CD4-positive, CD25-positive, alpha-beta regulatory T cell (primary cell): Measurements from ENCODE around the gene SLC2A5. TPM values are rescaled to one million over a fixed set of nuclear protein-coding genes. Genes with fewer than 3 reads are reported as not detected.

Source experiments
- ATAC-seq, 2 donors: fragments of 150-1000 bp; cut with Tn5 transposase; one replicate each; pipeline ENCODE4 v1.10.0; 2021; ENCODE audit warnings: low read depth in 2 of 2, moderate number of reproducible peaks in 2 of 2, moderate library complexity in 1 of 2
- DNase-seq, 3 donors: peaks; one replicate each; pipeline versions ENCODE4 v3.0.0 to v3.0.0-alpha.2; 2012 to 2022; ENCODE audit warnings: mixed read lengths in 1 of 3
- H3K27ac ChIP-seq: one replicate; pipeline ENCODE4 v1.7.0; 2013; ENCODE audit warnings: mild to moderate bottlenecking, low read length; ENCODE audit not compliant: insufficient read depth, poor library complexity, severe bottlenecking
- H3K27me3 ChIP-seq: one replicate; pipeline ENCODE4 v1.7.0; 2013; ENCODE audit warnings: low read length; ENCODE audit not compliant: control insufficient read depth, insufficient read depth
- H3K36me3 ChIP-seq: one replicate; pipeline ENCODE4 v1.7.0; 2013; ENCODE audit warnings: mild to moderate bottlenecking, low read length, moderate library complexity; ENCODE audit not compliant: control insufficient read depth, insufficient read depth
- H3K4me1 ChIP-seq: 2 replicates; pipeline ENCODE4 v1.7.0; 2013; ENCODE audit warnings: mild to moderate bottlenecking, low read length; ENCODE audit not compliant: insufficient read depth, control insufficient read depth, poor library complexity, severe bottlenecking
- H3K4me3 ChIP-seq: one replicate; pipeline ENCODE4 v1.7.0; 2013; ENCODE audit warnings: low read depth, mild to moderate bottlenecking, low read length, moderate library complexity
- H3K9me3 ChIP-seq, 2 experiments: 1 replicate in 1 of 2; 2 replicates in 1 of 2; pipeline ENCODE4 v1.7.0; 2013; ENCODE audit warnings: low read length in 2 of 2, mild to moderate bottlenecking in 1 of 2, moderate library complexity in 1 of 2; ENCODE audit not compliant: control insufficient read depth in 2 of 2
- H3K27ac Mint-ChIP-seq, 3 donors: one replicate each; pipeline ENCODE4 v1.8.0; 2020 to 2022; ENCODE audit warnings: mild to moderate bottlenecking in 3 of 3, mixed read lengths in 3 of 3, moderate library complexity in 2 of 3
- H3K27me3 Mint-ChIP-seq: one replicate; pipeline ENCODE4 v1.8.0; 2022; ENCODE audit warnings: mild to moderate bottlenecking, mixed read lengths
- H3K36me3 Mint-ChIP-seq: one replicate; pipeline ENCODE4 v1.8.0; 2020; ENCODE audit warnings: mixed read lengths
- H3K4me1 Mint-ChIP-seq, 4 donors: one replicate each; pipeline ENCODE4 v1.8.0; 2020 to 2022; ENCODE audit warnings: mixed read lengths in 4 of 4, mild to moderate bottlenecking in 1 of 4
- H3K4me3 Mint-ChIP-seq, 4 donors: one replicate each; pipeline ENCODE4 v1.8.0; 2020 to 2022; ENCODE audit warnings: mild to moderate bottlenecking in 4 of 4, mixed read lengths in 4 of 4, moderate library complexity in 3 of 4
- H3K9me3 Mint-ChIP-seq, 7 donors: one replicate each; pipeline ENCODE4 v1.8.0; 2020 to 2022; ENCODE audit warnings: mixed read lengths in 7 of 7, mild to moderate bottlenecking in 3 of 7, moderate library complexity in 2 of 7
- polyA plus RNA-seq, 4 donors: library from polyadenylated mRNA; unstranded; fragments of 300-500 nt; fragmentation: Illumina TruSeq; gene quantifications; one replicate each; pipeline ENCODE4 v1.2.3, GENCODE V29; 2021
- total RNA-seq: library from RNA; stranded (reverse); gene quantifications from one replicate; pipeline ENCODE4 v1.2.3, GENCODE V29; 2022

The SLC2A5 gene
- total and polyA plus RNA-seq, 5 donors from 2014 or later: 0.08 to 0.64 TPM; not detected in 3

DNA sequence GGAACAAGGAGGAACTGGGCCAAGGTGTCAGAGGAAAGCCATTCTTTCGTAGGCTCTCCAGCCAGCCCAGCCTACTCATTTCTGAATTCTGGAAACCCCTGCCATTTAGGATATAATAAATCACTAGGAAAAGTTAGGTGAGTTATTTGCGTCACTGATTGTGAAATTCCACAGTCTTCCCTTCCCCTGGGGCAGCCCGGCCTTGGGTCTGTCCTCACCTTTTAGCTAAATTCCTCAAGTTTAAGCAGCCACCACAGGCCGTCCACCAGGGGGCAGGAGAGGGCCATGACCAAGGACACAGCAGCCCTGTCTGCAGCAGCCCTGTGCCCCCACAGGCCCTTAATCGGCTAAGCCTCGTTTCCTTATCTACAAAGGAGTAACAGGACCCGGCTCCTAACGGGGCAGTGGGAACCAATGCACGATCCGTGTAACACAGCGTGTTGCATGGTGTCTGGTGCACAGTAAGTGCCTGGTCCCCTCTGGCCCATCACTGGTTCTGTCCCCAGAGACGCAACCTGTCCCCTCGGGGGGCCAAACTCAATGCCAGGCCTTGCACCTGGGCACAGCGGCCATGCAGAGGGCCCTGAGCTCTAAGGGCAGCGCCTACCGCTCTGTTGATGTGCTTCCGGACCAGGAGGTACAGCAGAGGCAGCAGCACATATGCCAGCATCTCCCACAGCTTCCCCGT, 41.4 kb upstream of the SLC2A5 start:
- Mint-ChIP-seq H3K4me3 (no peak overlapping the region), H3K36me3 (peaks cover 8% of the 10 kb centered on the region), H3K9me3 (no peaks in the 10 kb centered on the region), H3K4me1 (peaks cover 0 to 3% (median 0%) of the 10 kb centered on the region in 4 donors), H3K27me3 (no peaks in the 10 kb centered on the region), H3K27ac (peak overlapping the region in 1 of 3 donors; percentile 32)
- Histone ChIP-seq H3K27ac (no peak overlapping the region), H3K4me3 (no peak overlapping the region), H3K9me3 (no peaks in the 10 kb centered on the region), H3K4me1 (no peaks in the 10 kb centered on the region), H3K27me3 (no peaks in the 10 kb centered on the region), H3K36me3 (no peaks in the 10 kb centered on the region)
- ATAC-seq (peak; percentile 66 to 67), DNase-seq (peak; percentile 64 to 92 (median 76))

DNA sequence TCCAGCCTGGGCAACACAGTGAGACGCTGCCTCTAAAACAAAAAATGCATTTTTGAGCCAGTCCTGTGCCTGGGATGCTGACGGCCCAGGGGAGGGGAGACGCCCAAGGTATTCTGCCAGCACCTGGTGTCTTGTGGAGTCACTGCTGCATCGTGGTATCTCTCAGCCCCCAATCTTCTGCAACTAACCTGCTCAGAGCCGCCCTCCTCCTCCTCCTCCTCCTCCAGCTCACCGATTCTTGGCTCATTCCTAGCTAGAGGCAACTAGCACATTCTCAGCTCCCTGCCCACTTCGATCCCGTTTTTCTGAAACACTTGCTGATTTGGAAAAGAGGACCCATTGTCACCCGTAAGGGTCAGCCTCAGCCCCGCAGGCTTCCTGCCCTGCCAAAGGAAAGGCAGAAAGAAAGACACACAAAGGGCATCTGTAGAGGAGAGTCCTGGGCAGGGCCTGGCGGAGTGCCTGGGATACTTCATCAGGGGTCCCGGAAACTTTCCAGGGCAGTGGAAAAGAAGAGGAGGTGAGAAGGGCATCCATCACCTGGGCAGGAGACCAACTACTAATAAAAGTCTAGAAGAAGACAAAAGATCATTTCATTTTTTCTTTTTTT, 38.7 kb upstream of the SLC2A5 start:
- Mint-ChIP-seq H3K9me3 (no peaks in the 10 kb centered on the region), H3K27ac (no peak overlapping the region), H3K36me3 (peaks cover 12% of the 10 kb centered on the region), H3K4me1 (peaks cover 0 to 3% (median 0%) of the 10 kb centered on the region in 4 donors), H3K4me3 (no peak overlapping the region), H3K27me3 (no peaks in the 10 kb centered on the region)
- Histone ChIP-seq H3K4me1 (no peaks in the 10 kb centered on the region), H3K9me3 (no peaks in the 10 kb centered on the region), H3K27me3 (no peaks in the 10 kb centered on the region), H3K36me3 (no peaks in the 10 kb centered on the region), H3K27ac (no peak overlapping the region), H3K4me3 (no peak overlapping the region)
- DNase-seq (no peak), ATAC-seq (no peak)

DNA sequence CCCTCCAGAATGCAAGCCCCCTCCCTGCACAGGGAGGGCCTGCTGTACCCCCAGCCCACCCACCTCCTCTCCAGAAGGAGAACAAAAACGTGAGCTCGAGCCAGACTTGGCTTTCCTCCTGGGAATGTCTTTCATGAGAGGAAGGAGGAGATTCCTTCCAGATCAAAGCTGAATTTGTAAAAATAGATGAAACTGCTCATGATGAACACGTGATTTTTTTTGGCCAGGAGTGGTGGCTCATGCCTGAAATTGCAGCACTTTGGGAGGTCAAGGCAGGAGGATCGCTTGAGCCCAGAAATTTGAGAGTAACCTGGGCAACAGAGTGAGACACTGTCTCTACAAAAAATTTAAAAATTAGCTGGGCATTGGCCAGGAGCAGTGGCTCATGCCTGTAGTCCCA, 37.7 kb upstream of the SLC2A5 start:
- ATAC-seq: no peak
- Histone ChIP-seq H3K9me3 (no peaks in the 10 kb centered on the region), H3K4me3 (no peak overlapping the region), H3K36me3 (no peaks in the 10 kb centered on the region), H3K4me1 (no peaks in the 10 kb centered on the region), H3K27me3 (no peaks in the 10 kb centered on the region), H3K27ac (no peak overlapping the region)
- H3K9me3 Mint-ChIP-seq: no peaks in the 10 kb centered on the region
- peaks cover 0 to 3% (median 0%) of the 10 kb centered on the region in 4 donors for H3K4me1 Mint-ChIP-seq
- H3K4me3 Mint-ChIP-seq: no peak overlapping the region
- no peak for DNase-seq
- peaks cover 18% of the 10 kb centered on the region for H3K36me3 Mint-ChIP-seq
- H3K27me3 Mint-ChIP-seq: no peaks in the 10 kb centered on the region
- H3K27ac Mint-ChIP-seq: no peak overlapping the region

DNA sequence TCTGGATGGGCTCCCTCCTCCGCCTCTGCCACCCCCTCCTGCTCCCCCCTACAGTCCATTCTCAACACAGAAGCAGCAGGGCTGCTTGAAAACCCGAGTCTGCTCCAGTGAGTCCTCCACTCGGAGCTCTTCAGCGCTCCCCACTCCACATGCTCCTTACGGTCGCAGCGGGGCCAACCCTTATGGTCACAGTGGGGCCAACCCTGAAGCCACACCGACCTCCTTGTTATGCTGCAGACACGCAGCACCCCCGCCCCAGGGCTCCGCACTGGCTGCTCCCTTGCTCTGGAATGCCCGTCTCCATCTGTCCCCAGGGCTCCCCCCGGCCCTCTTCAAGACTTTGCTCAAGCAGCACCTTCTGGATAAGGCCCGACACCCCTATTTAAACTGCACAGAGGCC, 36.9 kb upstream of the SLC2A5 start:
- Histone ChIP-seq H3K27me3 (no peaks in the 10 kb centered on the region), H3K9me3 (no peaks in the 10 kb centered on the region), H3K4me3 (no peak overlapping the region), H3K27ac (no peak overlapping the region), H3K4me1 (no peaks in the 10 kb centered on the region), H3K36me3 (no peaks in the 10 kb centered on the region)
- Mint-ChIP-seq H3K36me3 (peaks cover 18% of the 10 kb centered on the region), H3K27me3 (peaks cover 2% of the 10 kb centered on the region), H3K9me3 (no peaks in the 10 kb centered on the region), H3K4me3 (no peak overlapping the region), H3K4me1 (peaks cover 0 to 3% (median 0%) of the 10 kb centered on the region in 4 donors), H3K27ac (no peak overlapping the region)
- no peak for DNase-seq
- ATAC-seq: no peak

DNA sequence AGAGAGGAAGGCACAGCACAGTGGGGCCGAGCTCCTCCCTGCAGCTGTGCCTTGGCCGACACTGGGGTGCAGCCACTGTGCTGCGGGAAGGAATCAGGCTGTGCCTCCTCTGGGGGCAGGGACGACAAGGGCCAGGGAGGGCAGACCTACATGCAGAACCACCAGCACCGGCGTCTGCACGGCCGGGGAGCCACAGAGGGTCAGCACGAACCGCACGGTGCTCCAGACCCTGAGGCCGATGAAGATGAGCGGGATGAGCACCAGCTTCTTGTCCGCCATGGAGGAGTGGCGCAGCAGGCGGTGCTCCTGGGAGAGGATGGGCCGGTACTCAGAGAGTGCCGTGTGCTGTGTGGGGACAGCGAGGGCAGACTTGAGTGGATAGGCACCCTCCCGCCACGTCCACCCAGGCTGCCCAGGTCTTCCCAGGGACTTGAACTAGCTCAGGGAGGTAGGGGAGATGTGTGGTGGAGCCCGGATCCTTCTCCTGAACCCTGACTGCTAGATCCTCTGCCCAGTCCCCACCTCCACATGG, 36.0 kb upstream of the SLC2A5 start:
- Mint-ChIP-seq H3K27ac (no peak overlapping the region), H3K4me1 (no peaks in the 10 kb centered on the region), H3K27me3 (peaks cover 4% of the 10 kb centered on the region), H3K36me3 (peaks cover 18% of the 10 kb centered on the region), H3K4me3 (no peak overlapping the region), H3K9me3 (no peaks in the 10 kb centered on the region)
- no peak overlapping the region for H3K27ac ChIP-seq
- no peaks in the 10 kb centered on the region for H3K9me3 ChIP-seq
- no peaks in the 10 kb centered on the region for H3K36me3 ChIP-seq
- H3K27me3 ChIP-seq: no peaks in the 10 kb centered on the region
- DNase-seq (no peak), ATAC-seq (no peak)
- H3K4me1 ChIP-seq: no peaks in the 10 kb centered on the region
- no peak overlapping the region for H3K4me3 ChIP-seq

DNA sequence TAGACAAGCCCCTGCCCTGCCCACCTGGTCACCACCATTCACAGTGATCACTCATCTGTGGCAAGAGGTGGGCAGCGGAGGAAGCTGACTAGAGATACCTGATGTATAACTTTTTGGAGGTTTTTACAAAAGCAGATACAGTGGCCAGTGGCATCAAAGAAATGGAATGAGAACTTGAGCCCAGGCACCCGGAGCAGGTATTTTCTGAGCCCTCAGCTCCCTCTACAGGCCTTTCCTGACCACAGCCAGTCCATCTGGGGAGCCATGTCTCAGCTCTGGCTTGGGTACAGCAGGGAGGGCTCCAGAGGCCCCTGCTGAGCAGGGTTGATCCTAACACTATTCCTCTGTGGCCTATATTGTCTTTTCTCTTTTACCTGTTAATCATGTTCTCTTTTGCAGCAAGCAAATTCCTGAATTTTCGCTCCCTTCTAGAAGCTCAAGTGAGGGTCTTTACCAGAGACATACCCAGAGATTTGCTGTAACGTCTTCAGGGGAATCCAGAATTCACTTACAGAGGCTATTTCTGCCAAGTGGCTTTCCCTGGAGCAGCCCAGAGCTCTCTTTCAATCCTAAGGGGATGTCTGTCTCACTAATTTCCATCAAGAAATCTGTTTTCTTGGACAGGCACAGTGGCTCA, 32.2 kb upstream of the SLC2A5 start:
- Histone ChIP-seq H3K36me3 (no peaks in the 10 kb centered on the region), H3K4me1 (no peaks in the 10 kb centered on the region), H3K27ac (no peak overlapping the region), H3K27me3 (no peaks in the 10 kb centered on the region), H3K9me3 (no peaks in the 10 kb centered on the region), H3K4me3 (no peak overlapping the region)
- no peak for ATAC-seq
- peak in 1 of 3 donors; percentile 62 for DNase-seq
- Mint-ChIP-seq H3K27me3 (peaks cover 4% of the 10 kb centered on the region), H3K4me3 (no peak overlapping the region), H3K36me3 (peaks cover 10% of the 10 kb centered on the region), H3K9me3 (no peaks in the 10 kb centered on the region), H3K27ac (no peak overlapping the region), H3K4me1 (peaks cover 0 to 1% (median 0%) of the 10 kb centered on the region in 4 donors)

DNA sequence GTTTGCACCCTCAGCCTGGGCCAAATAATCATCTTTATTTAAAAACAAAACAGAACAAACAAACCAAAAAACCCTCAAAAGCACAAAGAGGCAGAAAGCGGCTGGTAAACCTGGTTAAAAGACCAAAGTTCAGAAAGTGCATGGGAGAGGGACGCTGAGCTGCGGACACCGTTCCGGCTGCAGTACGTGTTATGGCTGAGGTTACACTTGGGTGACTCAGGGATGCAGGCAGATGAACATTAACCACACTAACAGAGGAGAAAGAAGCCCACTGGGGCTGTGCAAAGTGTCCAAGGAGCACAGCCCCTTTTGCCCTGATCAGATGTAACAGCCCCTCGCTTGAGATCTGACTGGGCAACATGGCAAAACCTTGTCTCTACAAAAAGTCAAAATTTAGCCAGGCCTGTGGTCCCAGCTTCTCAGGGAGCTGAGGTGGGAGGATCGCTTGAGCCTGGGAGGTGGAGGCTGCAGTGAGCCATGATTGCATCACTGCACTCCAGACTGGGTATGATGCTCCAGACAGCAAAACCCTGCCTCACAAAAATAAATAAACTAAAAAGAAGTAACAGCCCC, 31.1 kb upstream of the SLC2A5 start:
- Histone ChIP-seq H3K9me3 (no peaks in the 10 kb centered on the region), H3K27me3 (no peaks in the 10 kb centered on the region), H3K4me3 (no peak overlapping the region), H3K36me3 (no peaks in the 10 kb centered on the region), H3K27ac (no peak overlapping the region), H3K4me1 (no peaks in the 10 kb centered on the region)
- no peak for DNase-seq
- Mint-ChIP-seq H3K4me3 (no peak overlapping the region), H3K27ac (no peak overlapping the region), H3K27me3 (peaks cover 4% of the 10 kb centered on the region), H3K4me1 (peaks cover 0 to 1% (median 0%) of the 10 kb centered on the region in 4 donors), H3K36me3 (peaks cover 10% of the 10 kb centered on the region), H3K9me3 (no peaks in the 10 kb centered on the region)
- no peak for ATAC-seq
